ENCODE measurements around the gene MLEC.
A peak's percentile ranks its signal among the peaks of the same experiment; 100 is the strongest.
"Not testable (repeated sequence)": the region's sequence is repeated elsewhere in the genome, so short reads cannot be mapped to it uniquely, and the experiment has no call there.

MLEC gene

GRCh38 chr12:120721866-120722265 lies 34.9 kb downstream of the MLEC start:
- DNase-seq (ENCODE audit: low spot score) = peak; percentile 46

GRCh38 chr12:120722784-120723183 lies 35.8 kb downstream of the MLEC start:
- no peak for DNase-seq (ENCODE audit: low spot score)

GRCh38 chr12:120724720-120725119 lies 37.8 kb downstream of the MLEC start:
- no peak for DNase-seq (ENCODE audit: low spot score)

GRCh38 chr12:120725151-120725658 lies 38.3 kb downstream of the MLEC start:
- no peak for DNase-seq (ENCODE audit: low spot score)

GRCh38 chr12:120725659-120726509 lies 38.9 kb downstream of the MLEC start, which contains the start of gene ACADS:
Gene ACADS (plus strand): TSS chr12:120725826. CDS start chr12:120725886, 60 bp downstream.
- DNase-seq (ENCODE audit: low spot score) = peak; percentile 97

- DNase-seq (ENCODE audit: low spot score) = no peak
These were observed 39.5 kb downstream of the MLEC start for GRCh38 chr12:120726510-120726793.

- DNase-seq (ENCODE audit: low spot score) = no peak
These were observed 40.0 kb downstream of the MLEC start for GRCh38 chr12:120726961-120727360.

GRCh38 chr12:120732198-120732597 lies 45.2 kb downstream of the MLEC start:
- DNase-seq (ENCODE audit: low spot score) = not testable (repeated sequence)

- DNase-seq (ENCODE audit: low spot score) = no peak
These were observed 46.6 kb downstream of the MLEC start for GRCh38 chr12:120733574-120733973.

GRCh38 chr12:120734210-120734609 lies 47.3 kb downstream of the MLEC start:
- no peak for DNase-seq (ENCODE audit: low spot score)

- DNase-seq (ENCODE audit: low spot score) = no peak
These were observed 48.2 kb downstream of the MLEC start for GRCh38 chr12:120735181-120735580.

GRCh38 chr12:120736404-120737331 lies 49.7 kb downstream of the MLEC start:
- no peak for DNase-seq (ENCODE audit: low spot score)

- no peak for DNase-seq (ENCODE audit: low spot score)
These were observed 50.8 kb downstream of the MLEC start for GRCh38 chr12:120737557-120738251.

GRCh38 chr12:120738252-120739030 lies 51.5 kb downstream of the MLEC start:
- no peak for DNase-seq (ENCODE audit: low spot score)

GRCh38 chr12:120739031-120739762 lies 52.2 kb downstream of the MLEC start:
- no peak for DNase-seq (ENCODE audit: low spot score)

- no peak for DNase-seq (ENCODE audit: low spot score)
These were observed 53.1 kb downstream of the MLEC start for GRCh38 chr12:120739821-120740613.

- no peak for DNase-seq (ENCODE audit: low spot score)
These were observed 53.9 kb downstream of the MLEC start for GRCh38 chr12:120740871-120741270.

- DNase-seq (ENCODE audit: low spot score) = no peak
These were observed 54.8 kb downstream of the MLEC start for GRCh38 chr12:120741476-120742421.

All from germinal center (tissue), 1 donor.